Measurements from ENCODE around the gene FRMD8.

DNA sequence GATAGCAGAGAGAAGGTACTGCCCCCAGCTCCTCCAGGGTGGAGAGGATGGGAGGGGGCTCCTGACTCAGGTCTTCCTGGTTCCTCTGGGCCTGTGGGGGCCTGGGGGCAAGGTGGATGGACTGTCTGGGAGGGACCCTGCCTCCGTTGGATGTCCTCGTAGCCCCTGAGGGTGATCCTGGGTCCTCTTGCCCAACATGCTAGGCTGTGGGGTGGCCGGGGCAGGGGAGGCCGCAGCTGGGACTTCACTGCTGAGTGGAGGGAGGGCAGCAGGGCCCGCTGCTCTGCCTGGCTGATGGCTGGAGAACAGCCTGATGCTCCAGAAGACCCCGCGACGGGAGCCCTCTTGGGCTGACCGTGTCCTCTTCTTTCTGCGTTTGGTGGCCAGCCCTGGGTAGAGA lies 13.4 kb downstream of the FRMD8 start:
- TF ChIP-seq EZH2 (IDR thresholded peaks at IDR 0.05; ENCODE audit: insufficient read depth, poor library complexity, severe bottlenecking) (no peak), EZH2phosphoT487 (IDR thresholded peaks at IDR 0.05; ENCODE audit: insufficient read depth, low read depth) (no peak)
